Measurements from ENCODE around the gene ZMYM2.
A peak's percentile ranks its signal among the peaks of the same experiment; 100 is the strongest.

DNA sequence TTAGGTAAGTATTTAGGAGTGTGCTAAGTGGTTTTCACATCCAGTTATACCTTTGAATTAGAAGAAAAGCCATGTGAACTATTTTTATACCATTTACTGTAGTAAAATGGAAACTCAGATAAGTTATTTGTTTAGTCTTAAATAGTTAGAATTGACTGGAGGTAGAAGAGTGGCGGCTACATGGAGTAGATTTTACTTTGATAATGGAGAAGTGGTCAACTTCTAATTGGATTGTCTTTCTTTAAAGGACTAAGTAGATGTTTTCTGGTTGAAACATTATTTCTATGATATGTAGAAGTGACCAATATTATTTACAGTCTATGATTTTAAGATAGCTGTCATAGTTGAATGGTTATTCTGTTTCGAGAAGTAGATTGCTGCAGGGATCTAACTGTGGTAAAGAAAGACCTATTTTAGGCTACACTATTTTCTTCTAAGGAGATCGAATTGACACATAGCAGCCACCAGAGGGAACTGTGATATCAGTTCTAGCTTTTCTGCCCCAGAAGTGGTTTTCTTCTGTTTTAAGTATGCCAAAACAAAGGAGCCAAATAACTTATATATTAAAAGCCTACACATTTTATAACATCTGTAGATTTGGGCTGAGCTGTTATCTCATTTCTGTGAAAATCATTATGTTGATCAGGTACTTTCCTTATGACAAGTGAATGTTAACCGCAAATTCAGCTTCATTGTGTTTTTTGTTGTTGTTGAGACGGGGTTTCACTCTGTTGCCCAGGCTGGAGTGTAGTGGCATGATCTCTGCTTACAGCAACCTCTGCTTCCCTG is 26.1 kb downstream of the ZMYM2 start:
- TF ChIP-seq CTCF (IDR thresholded peaks at IDR 0.05) (peak; percentile 34 to 55 (median 44)), POLR2A (IDR thresholded peaks at IDR 0.05) (no peak)
